GM23338 (cell line): ENCODE data around the gene MINDY4. TPM values are rescaled to one million over a fixed set of nuclear protein-coding genes. Genes with fewer than 3 reads are reported as not detected.

Source experiments
- ATAC-seq: fragments of 200-7000 bp; cut with Tn5 transposase; 3 replicates; pipeline ENCODE4 v1.9.1; 2020
- DNase-seq: peaks from one replicate; pipeline ENCODE4 v3.0.0-alpha.2; 2015; ENCODE audit warnings: low spot score
- H2AFZ ChIP-seq: fragments of 200-600 bp; sonication (generic); 2 replicates; pipeline ENCODE4 v1.8.0; 2016; ENCODE audit warnings: antibody characterized with exemption, mild to moderate bottlenecking, moderate library complexity
- H3F3A ChIP-seq: fragments of 200-600 bp; sonication (generic); replicated peaks from 2 replicates; pipeline ENCODE4 v1.8.0; 2017; ENCODE audit warnings: antibody characterized with exemption, mixed run types, low read depth
- H3K27ac ChIP-seq: fragments of 200-600 bp; sonication (generic); 2 replicates; pipeline ENCODE4 v1.6.1; 2016; ENCODE audit warnings: low read depth
- H3K27me3 ChIP-seq: fragments of 200-600 bp; sonication (generic); 2 replicates; pipeline ENCODE4 v1.8.0; 2016; ENCODE audit warnings: mild to moderate bottlenecking, mixed run types, moderate library complexity; ENCODE audit not compliant: insufficient read depth
- H3K36me3 ChIP-seq: fragments of 200-600 bp; sonication (generic); 2 replicates; pipeline ENCODE4 v1.8.0; 2016; ENCODE audit warnings: mild to moderate bottlenecking; ENCODE audit not compliant: insufficient read depth
- H3K4me1 ChIP-seq: fragments of 200-600 bp; sonication (generic); 2 replicates; pipeline ENCODE4 v1.8.0; 2016; ENCODE audit warnings: mild to moderate bottlenecking, moderate library complexity; ENCODE audit not compliant: insufficient read depth
- H3K4me2 ChIP-seq: fragments of 200-600 bp; sonication (generic); 2 replicates; pipeline ENCODE4 v1.7.1; 2017; ENCODE audit warnings: mixed run types
- H3K4me3 ChIP-seq: fragments of 200-600 bp; sonication (generic); 2 replicates; pipeline ENCODE4 v1.6.1; 2016; ENCODE audit warnings: mixed run types
- H3K79me2 ChIP-seq: fragments of 200-600 bp; sonication (generic); replicated peaks from 2 replicates; pipeline ENCODE4 v1.8.0; 2017; ENCODE audit warnings: mild to moderate bottlenecking; ENCODE audit not compliant: insufficient read depth
- H3K9me2 ChIP-seq: fragments of 200-600 bp; sonication (generic); 2 replicates; pipeline ENCODE4 v1.8.0; 2017; ENCODE audit not compliant: insufficient read depth
- H4K20me1 ChIP-seq: fragments of 200-600 bp; sonication (generic); replicated peaks from 2 replicates; pipeline ENCODE4 v1.8.0; 2017; ENCODE audit warnings: mild to moderate bottlenecking; ENCODE audit not compliant: insufficient read depth
- H3K27ac Mint-ChIP-seq: 2 replicates; pipeline ENCODE4 v1.8.0; 2020; ENCODE audit warnings: inconsistent platforms, mild to moderate bottlenecking, moderate library complexity, mixed read lengths
- H3K27me3 Mint-ChIP-seq: 3 replicates; pipeline ENCODE4 v1.8.0; 2022; ENCODE audit warnings: low read depth, mild to moderate bottlenecking, moderate library complexity, mixed read lengths, inconsistent platforms; ENCODE audit not compliant: insufficient read depth, poor library complexity
- H3K36me3 Mint-ChIP-seq: 3 replicates; pipeline ENCODE4 v1.8.0; 2021; ENCODE audit warnings: low read depth, mild to moderate bottlenecking, inconsistent platforms, moderate library complexity, mixed read lengths
- H3K4me1 Mint-ChIP-seq: 3 replicates; pipeline ENCODE4 v1.8.0; 2020; ENCODE audit warnings: mild to moderate bottlenecking, inconsistent platforms, mixed read lengths
- H3K4me3 Mint-ChIP-seq: 3 replicates; pipeline ENCODE4 v1.8.0; 2021; ENCODE audit warnings: moderate library complexity, mild to moderate bottlenecking, inconsistent platforms, mixed read lengths
- H3K9me3 Mint-ChIP-seq: 3 replicates; pipeline ENCODE4 v1.8.0; 2020; ENCODE audit warnings: moderate library complexity, mild to moderate bottlenecking, inconsistent platforms, mixed read lengths
- CREB1 ChIP-seq: fragments of 250-450 bp; sonication (Bioruptor Pico); IDR thresholded peaks from 2 replicates; pipeline ENCODE4 v1.5.0; 2020; ENCODE audit warnings: low read depth, mild to moderate bottlenecking, moderate library complexity
- CTCF ChIP-seq, 2 experiments: fragments of 200-600 bp in 1 of 2; sonication (generic) in 1 of 2; conservative IDR thresholded peaks; 2 replicates each; pipeline versions ENCODE4 v1.5.1 to v1.6.1; 2016 to 2017; ENCODE audit warnings: antibody characterized with exemption in 2 of 2, low read depth in 2 of 2, mild to moderate bottlenecking in 2 of 2, moderate library complexity in 1 of 2
- EZH2 ChIP-seq: fragments of 200-600 bp; sonication (generic); IDR thresholded peaks from one replicate; pipeline ENCODE4 v1.8.0; 2017; ENCODE audit warnings: antibody characterized with exemption, mild to moderate bottlenecking, low read depth; ENCODE audit not compliant: unreplicated experiment
- EZH2phosphoT487 ChIP-seq: fragments of 200-600 bp; sonication (generic); IDR thresholded peaks from one replicate; pipeline ENCODE4 v1.8.1; 2018; ENCODE audit warnings: antibody characterized with exemption; ENCODE audit not compliant: unreplicated experiment
- NANOG ChIP-seq: IDR thresholded peaks from 2 replicates; pipeline ENCODE4 v1.6.1; 2016; ENCODE audit warnings: antibody characterized with exemption, borderline replicate concordance
- polyA plus RNA-seq: library from polyadenylated mRNA; unstranded; fragments of >200 nt; fragmentation: Nextera tagmentation; extraction: Ambion mirVana; gene quantifications from 2 replicates; pipeline ENCODE4 v1.2.1, GENCODE V29; 2016
- total RNA-seq: library from RNA; depleted of rRNA; stranded (reverse); fragments of >200 nt; shearing (Covaris generic); gene quantifications from 2 replicates; pipeline ENCODE4 v1.2.3, GENCODE V29; 2014
- TF ChIP-seq, protein P1 (sequence below): IDR thresholded peaks from 2 replicates; pipeline ENCODE4 v1.6.1; 2016; ENCODE audit warnings: antibody characterized with exemption

MINDY4 gene
- total and polyA plus RNA-seq, 2 experiments from 2014 or later = 1.7 to 4.4 TPM

DNA sequence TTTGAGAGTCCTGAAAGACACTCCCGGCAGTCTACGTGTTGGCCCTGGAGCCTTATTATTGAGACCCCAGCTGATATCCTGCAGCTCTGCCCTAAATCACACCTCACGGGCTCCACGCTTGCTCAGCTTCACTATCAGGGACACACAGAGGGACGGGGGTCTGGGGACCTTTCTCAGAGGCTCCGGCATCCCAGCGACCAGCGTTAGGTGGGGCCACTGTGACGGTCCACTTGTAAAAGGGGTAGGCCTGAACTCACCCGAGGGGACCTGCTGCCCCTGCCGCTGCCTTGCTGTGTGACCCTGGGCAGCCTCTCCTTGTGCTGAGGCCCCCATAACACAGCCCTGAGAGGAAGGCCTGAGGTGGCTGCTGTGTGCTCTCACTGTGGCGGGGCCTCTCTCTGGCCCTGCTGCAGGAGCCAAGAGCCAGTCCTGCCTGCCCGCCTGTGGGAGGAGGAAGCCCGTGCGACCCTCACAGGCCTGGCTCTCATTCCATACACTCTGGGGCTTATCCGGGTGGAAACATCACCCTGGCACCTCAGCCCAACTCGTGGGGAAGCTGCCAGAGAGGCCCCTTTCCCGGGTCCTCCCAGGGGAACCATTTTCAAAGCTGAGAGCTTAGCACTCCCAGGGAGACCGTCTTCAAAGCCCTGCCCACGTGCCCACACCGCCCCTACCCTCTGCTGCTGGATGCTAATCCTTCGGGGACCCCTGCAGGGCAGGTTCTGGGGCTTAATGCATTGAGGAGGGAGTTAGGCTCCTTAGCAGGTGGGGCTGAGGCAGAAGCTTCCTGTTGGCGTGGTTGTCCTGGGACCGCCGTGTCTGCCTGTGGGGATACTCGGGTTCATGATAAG is 162.1 kb downstream of the MINDY4 start:
- ATAC-seq = peak; percentile 67
- Mint-ChIP-seq H3K36me3 (no peaks in the 10 kb centered on the region), H3K4me3 (no peak overlapping the region; the same call in 2 of the 3 replicates), H3K4me1 (peaks cover 7% of the 10 kb centered on the region; the same call in 2 of the 3 replicates), H3K9me3 (no peaks in the 10 kb centered on the region), H3K27ac (no peak overlapping the region), H3K27me3 (peaks cover 10% of the 10 kb centered on the region)
- no peak overlapping the region for H3K27ac ChIP-seq
- 0 out of 2 replicates have a peak, but pooled peaks cover under 1% of the 10 kb centered on the region for H3K9me2 ChIP-seq
- no peak overlapping the region for H3K4me2 ChIP-seq
- peak; percentile 54 for DNase-seq
- no peaks in the 10 kb centered on the region for H3F3A ChIP-seq
- no peaks in the 10 kb centered on the region for H3K36me3 ChIP-seq
- no peak overlapping the region for H3K4me3 ChIP-seq
- peaks cover 6% of the 10 kb centered on the region; the same call in 1 of the 2 replicates for H3K4me1 ChIP-seq
- H3K79me2 ChIP-seq = no peaks in the 10 kb centered on the region
- peak overlapping the region; percentile 56; the same call in 1 of the 2 replicates for H2AFZ ChIP-seq
- H3K27me3 ChIP-seq = no peaks in the 10 kb centered on the region
- TF ChIP-seq CREB1 (CRISPR knock-in tag) = no peak
- TF ChIP-seq CTCF (conservative IDR thresholded peaks at IDR 0.05; ENCODE audit: low read depth in 2 of 2) = 0 out of 4 replicates have a peak, but pooled peaks of 1 of the 2 experiments have one; percentile 10
- H4K20me1 ChIP-seq = no peaks in the 10 kb centered on the region

DNA sequence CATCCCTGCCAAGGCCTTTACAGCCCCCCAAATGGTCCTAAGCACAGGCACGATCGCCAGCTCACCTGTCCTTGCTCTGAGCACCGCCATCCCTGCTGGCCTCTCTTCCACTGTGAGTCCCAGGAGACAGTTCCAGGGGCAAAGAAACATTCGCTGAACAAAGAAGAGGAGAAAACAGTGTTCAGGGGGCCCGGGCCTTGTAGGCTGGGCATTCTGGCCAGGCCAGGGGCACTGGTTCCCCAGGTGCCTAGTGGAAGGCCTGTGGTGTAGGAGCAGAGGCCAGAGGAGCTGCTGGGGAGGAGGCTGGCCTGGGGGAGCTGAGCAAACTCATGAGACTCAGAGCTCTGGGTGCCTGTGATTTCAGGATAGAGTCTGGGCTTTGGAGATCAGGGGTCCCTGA is 163.0 kb downstream of the MINDY4 start:
- no peak for ATAC-seq
- DNase-seq = no peak
- TF ChIP-seq EZH2 (no peak), CREB1 (CRISPR knock-in tag) (no peak), EZH2phosphoT487 (no peak), NANOG (no peak)
- TF ChIP-seq, protein P1, sequence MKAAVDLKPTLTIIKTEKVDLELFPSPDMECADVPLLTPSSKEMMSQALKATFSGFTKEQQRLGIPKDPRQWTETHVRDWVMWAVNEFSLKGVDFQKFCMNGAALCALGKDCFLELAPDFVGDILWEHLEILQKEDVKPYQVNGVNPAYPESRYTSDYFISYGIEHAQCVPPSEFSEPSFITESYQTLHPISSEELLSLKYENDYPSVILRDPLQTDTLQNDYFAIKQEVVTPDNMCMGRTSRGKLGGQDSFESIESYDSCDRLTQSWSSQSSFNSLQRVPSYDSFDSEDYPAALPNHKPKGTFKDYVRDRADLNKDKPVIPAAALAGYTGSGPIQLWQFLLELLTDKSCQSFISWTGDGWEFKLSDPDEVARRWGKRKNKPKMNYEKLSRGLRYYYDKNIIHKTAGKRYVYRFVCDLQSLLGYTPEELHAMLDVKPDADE = no peak

More for the DNA sequence above, 163.0 kb downstream of the MINDY4 start:
- no peak overlapping the region for H3K4me3 ChIP-seq
- no peak overlapping the region for H2AFZ ChIP-seq
- Mint-ChIP-seq H3K4me3 (no peak overlapping the region; the same call in 2 of the 3 replicates), H3K36me3 (no peaks in the 10 kb centered on the region), H3K27me3 (peaks cover 12% of the 10 kb centered on the region), H3K27ac (no peak overlapping the region), H3K4me1 (peaks cover 7% of the 10 kb centered on the region; the same call in 2 of the 3 replicates), H3K9me3 (no peaks in the 10 kb centered on the region)
- no peak overlapping the region for H3K27ac ChIP-seq
- H3K36me3 ChIP-seq = no peaks in the 10 kb centered on the region
- no peaks in the 10 kb centered on the region for H3K9me2 ChIP-seq
- H3K4me2 ChIP-seq = no peak overlapping the region
- H3F3A ChIP-seq = no peaks in the 10 kb centered on the region
- H4K20me1 ChIP-seq = no peaks in the 10 kb centered on the region
- H3K27me3 ChIP-seq = no peaks in the 10 kb centered on the region
- H3K4me1 ChIP-seq = peaks cover 6% of the 10 kb centered on the region; the same call in 1 of the 2 replicates
- no peaks in the 10 kb centered on the region for H3K79me2 ChIP-seq
